Calu3 (cell line): Measurements from ENCODE around the gene SMIM5. TPM values are rescaled to one million over a fixed set of nuclear protein-coding genes. Genes with fewer than 3 reads are reported as not detected.

Experiments used
- Bru-seq: library from RNA; stranded (reverse); fragments of 400-500 nt; gene quantifications from one replicate; lab custom pipeline; 2021; lab: Mats Ljungman, UMichigan
- BruChase-seq, 2 experiments: library from RNA; stranded (reverse); fragments of 400-500 nt; gene quantifications; one replicate each; lab custom pipeline; 2021; lab: Mats Ljungman, UMichigan
- BruUV-seq: library from RNA; stranded (reverse); fragments of 400-500 nt; replicated peaks from 2 replicates; lab custom pipeline; 2021; lab: Mats Ljungman, UMichigan
- CTCF ChIA-PET: fragments of 300-600 bp; sonication (Branson Sonifier 250); formaldehyde crosslinking; loops from one replicate; lab custom pipeline; 2022; ENCODE audit warnings: antibody characterized with exemption; lab: Charles Lee
- DNase-seq: peaks from one replicate; pipeline ENCODE4 v3.0.0; 2022
- H3K27ac Mint-ChIP-seq: one replicate; pipeline ENCODE4 v1.8.0; 2022; ENCODE audit warnings: mixed read lengths; ENCODE audit not compliant: unreplicated experiment
- H3K27me3 Mint-ChIP-seq: one replicate; pipeline ENCODE4 v1.8.0; 2022; ENCODE audit warnings: mixed read lengths; ENCODE audit not compliant: unreplicated experiment
- H3K36me3 Mint-ChIP-seq: one replicate; pipeline ENCODE4 v1.8.0; 2022; ENCODE audit warnings: mild to moderate bottlenecking, moderate library complexity, mixed read lengths; ENCODE audit not compliant: insufficient read depth, unreplicated experiment
- H3K4me1 Mint-ChIP-seq: one replicate; pipeline ENCODE4 v1.8.0; 2022; ENCODE audit warnings: mild to moderate bottlenecking, low read depth, mixed read lengths; ENCODE audit not compliant: unreplicated experiment
- H3K4me3 Mint-ChIP-seq: one replicate; pipeline ENCODE4 v1.8.0; 2022; ENCODE audit warnings: mild to moderate bottlenecking, low read depth, moderate library complexity, mixed read lengths; ENCODE audit not compliant: unreplicated experiment
- H3K9me3 Mint-ChIP-seq: one replicate; pipeline ENCODE4 v1.8.0; 2022; ENCODE audit warnings: low read depth, mixed read lengths; ENCODE audit not compliant: unreplicated experiment
- intact Hi-C: fragments of 100-400 bp; cut with micrococcal nuclease; formaldehyde crosslinking; loops from one replicate; pipeline ENCODE4 v1.10.0; 2022; ENCODE audit not compliant: unreplicated experiment
- long read RNA-seq: library from polyadenylated mRNA; stranded (forward); transcript quantifications from one replicate; pipeline ENCODE4 v2.0.0, GENCODE V29; 2022
- total RNA-seq: library from RNA; stranded (reverse); gene quantifications from 2 replicates; pipeline ENCODE4 v1.2.3, GENCODE V29; 2022
- TF ChIP-seq, protein P1 (sequence below): fragments of 200-600 bp; IDR thresholded peaks from one replicate; pipeline ENCODE4 v1.8.0; 2022; ENCODE audit warnings: antibody characterized with exemption; ENCODE audit not compliant: unreplicated experiment

The SMIM5 gene, protein sequence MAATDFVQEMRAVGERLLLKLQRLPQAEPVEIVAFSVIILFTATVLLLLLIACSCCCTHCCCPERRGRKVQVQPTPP
- 1.9 and 3.5 TPM in 2 replicates for total RNA-seq
- Bru-seq, nascent RNA, result percentile 31 among the genes with signal in this experiment
- BruChase-seq, experiment 1, labeled RNA remaining after a 6-hour chase, result percentile 32 among the genes with signal in this experiment
- BruChase-seq, experiment 2, labeled RNA remaining after a 2-hour chase, result percentile 31 among the genes with signal in this experiment
- long read RNA-seq, full-length matches to known transcripts, result 4 of 4 reads
- long read RNA-seq, partial matches to known transcripts, result 0 of 4 reads
- long read RNA-seq, other reads (novel, unspliced or antisense), result 0 of 4 reads

DNA sequence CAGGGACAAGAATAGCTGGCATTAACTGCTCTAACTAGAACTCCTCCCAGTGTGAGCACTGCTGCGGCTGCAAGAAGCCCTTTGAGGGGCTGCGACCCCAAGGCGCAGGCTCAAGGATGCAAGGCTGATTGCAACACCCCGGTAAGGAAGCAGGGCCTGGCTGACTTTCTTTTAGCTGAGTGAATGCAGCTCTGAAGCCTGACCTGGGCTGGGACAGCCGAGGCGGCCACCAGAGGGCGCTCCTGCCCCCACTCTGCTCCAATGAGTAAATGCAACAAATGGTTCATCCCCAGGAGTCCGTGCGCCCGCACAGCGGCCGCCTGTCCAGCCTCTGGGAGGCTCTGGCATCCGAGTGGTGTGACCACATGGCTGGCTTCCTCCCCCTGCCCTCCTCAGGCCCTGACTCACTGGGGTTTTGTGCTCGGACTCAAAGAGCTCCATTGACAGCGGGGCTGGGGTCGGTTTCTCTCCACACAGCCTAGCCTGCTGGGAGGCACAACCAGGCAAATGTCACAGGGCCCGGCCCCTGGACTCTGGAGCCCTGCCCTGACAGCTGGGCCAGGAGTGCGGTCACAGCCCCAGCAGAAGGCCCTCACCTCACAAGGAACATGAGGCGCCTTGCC is at the start of gene SMIM5:
TSS of gene SMIM5 (plus strand) at position 572 of the 623 bp plus-strand sequence. CDS start 6,768 bp downstream, outside the sequence.
- Mint-ChIP-seq H3K36me3 (peaks cover 39% of the 10 kb centered on the region), H3K9me3 (no peaks in the 10 kb centered on the region), H3K27me3 (no peaks in the 10 kb centered on the region), H3K4me3 (peak within 1 kb of the TSS; percentile 46), H3K4me1 (peaks cover 14% of the 10 kb centered on the region), H3K27ac (peak within 1 kb of the TSS; percentile 78)
- no TSS peak for BruUV-seq
- intact Hi-C loops, result loop anchor here (2.0 kb wide), 1 partner anchor 20 kb away; no protein-coding TSS in a partner anchor
- TF ChIP-seq, protein P1, sequence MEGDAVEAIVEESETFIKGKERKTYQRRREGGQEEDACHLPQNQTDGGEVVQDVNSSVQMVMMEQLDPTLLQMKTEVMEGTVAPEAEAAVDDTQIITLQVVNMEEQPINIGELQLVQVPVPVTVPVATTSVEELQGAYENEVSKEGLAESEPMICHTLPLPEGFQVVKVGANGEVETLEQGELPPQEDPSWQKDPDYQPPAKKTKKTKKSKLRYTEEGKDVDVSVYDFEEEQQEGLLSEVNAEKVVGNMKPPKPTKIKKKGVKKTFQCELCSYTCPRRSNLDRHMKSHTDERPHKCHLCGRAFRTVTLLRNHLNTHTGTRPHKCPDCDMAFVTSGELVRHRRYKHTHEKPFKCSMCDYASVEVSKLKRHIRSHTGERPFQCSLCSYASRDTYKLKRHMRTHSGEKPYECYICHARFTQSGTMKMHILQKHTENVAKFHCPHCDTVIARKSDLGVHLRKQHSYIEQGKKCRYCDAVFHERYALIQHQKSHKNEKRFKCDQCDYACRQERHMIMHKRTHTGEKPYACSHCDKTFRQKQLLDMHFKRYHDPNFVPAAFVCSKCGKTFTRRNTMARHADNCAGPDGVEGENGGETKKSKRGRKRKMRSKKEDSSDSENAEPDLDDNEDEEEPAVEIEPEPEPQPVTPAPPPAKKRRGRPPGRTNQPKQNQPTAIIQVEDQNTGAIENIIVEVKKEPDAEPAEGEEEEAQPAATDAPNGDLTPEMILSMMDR, result peak; percentile 92
- CTCF ChIA-PET, result interaction anchor here (0.5 to 2.6 kb wide), 27 partner anchors 9 to 278 kb away, joined by 3 to 119 read pairs (median 5); partner anchors contain the start of genes RECQL5, SAP30BP, TMEM94 and TSEN54
- DNase-seq, result peak; percentile 95

DNA sequence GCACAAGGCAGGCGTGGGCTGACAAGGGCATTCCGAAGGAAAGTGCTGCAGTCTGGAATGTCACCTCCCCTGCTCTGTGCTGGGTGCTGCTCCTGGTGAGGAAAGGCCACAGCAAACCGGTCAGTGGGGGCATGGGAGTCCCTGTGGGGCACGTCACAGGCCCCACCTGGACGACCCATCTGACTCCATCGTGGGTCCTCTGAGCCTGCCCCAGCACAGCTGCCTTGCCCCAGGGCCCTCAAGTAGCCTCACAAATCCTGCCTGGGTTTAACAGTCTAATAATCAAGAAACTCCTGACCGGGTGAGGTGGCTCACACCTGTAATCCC is 48.4 kb upstream of the SMIM5 start:
- no TSS peak for BruUV-seq
- no peak for DNase-seq
- TF ChIP-seq, protein P1, result no peak
- Mint-ChIP-seq H3K4me1 (no peaks in the 10 kb centered on the region), H3K27me3 (peaks cover 15% of the 10 kb centered on the region), H3K36me3 (peaks cover 9% of the 10 kb centered on the region), H3K9me3 (peaks cover 2% of the 10 kb centered on the region), H3K4me3 (no peak overlapping the region), H3K27ac (no peak overlapping the region)
- CTCF ChIA-PET, result no interaction called here
- intact Hi-C loops, result loop anchor here (5.0 to 10.0 kb wide), 2 partner anchors 68 to 160 kb away; partner anchors contain the start of genes CASKIN2 and TSEN54

DNA sequence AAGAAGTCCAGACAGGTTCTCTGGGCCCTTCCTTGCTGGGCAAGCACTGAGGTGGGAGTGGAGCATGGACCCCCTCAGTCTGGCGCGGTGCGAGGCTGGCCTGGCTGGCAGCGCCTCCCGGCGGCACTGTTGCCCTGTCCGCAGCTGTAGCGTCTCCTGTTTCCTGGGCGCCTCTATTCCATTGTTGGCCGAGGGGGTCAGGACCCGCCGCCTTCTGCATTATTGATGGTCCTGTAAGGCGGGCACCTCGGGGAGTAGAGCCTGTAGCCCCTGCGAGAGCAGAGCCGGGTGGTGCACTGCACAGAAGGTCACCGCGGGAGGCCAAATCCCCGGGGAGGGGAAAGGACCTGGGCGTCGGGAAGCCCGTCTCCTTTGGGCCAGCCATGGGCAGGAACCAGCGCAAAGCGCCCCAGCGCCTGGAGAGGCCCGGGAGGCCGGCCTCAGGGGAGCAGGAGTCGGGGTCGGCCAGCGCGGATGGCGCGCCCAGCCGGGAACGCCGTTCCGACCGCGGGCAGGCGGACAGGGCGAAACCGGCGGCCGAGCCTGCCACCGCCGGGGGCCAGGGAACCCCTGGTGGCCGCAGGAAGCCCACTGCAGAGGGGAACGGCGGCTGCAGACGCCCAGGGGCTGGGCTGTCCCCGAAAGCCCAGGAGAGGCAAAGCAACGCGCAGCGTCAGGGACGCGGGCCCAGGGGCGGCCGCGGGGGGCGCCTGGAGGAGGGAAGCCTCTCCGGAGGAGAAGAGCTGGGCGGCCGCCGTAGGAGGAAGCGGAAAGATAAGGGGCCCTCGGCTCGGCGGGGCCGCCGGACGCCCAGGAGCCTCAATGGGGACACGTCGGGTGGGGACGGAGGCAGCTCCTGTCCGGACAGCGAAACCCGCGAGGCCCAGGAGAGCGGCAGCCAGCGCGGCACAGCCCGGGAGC is 45.3 kb upstream of the SMIM5 start, which contains the start of gene MYO15B:
TSS of gene MYO15B (plus strand) at position 126 of the 921 bp plus-strand sequence. CDS start at position 384, 258 bp downstream.
- Mint-ChIP-seq H3K9me3 (no peaks in the 10 kb centered on the region), H3K36me3 (peaks cover 9% of the 10 kb centered on the region), H3K4me1 (no peaks in the 10 kb centered on the region), H3K27ac (no peak within 1 kb of the TSS), H3K27me3 (peaks cover 15% of the 10 kb centered on the region), H3K4me3 (peak within 1 kb of the TSS; percentile 64)
- no TSS peak for BruUV-seq
- TF ChIP-seq, protein P1, result peak; percentile 48
- CTCF ChIA-PET, result interaction anchor here (0.5 to 1.5 kb wide), 6 partner anchors 10 to 72 kb away, joined by 3 to 5 read pairs (median 4); partner anchors contain the start of genes SMIM5 and TSEN54
- intact Hi-C loops, result loop anchor here (5.0 to 10.0 kb wide), 2 partner anchors 71 to 163 kb away; partner anchors contain the start of genes CASKIN2 and TSEN54
- peak; percentile 70 for DNase-seq
